COLO829 (cell line): ENCODE data around the gene CMIP.

Experiments used
- DNase-seq: peaks from one replicate; pipeline ENCODE4 v3.0.0; 2012; ENCODE audit warnings: low spot score

Gene CMIP

GRCh38 chr16:81607805-81608522, 163.4 kb downstream of the CMIP start:
- no peak for DNase-seq

GRCh38 chr16:81608523-81609209, 164.1 kb downstream of the CMIP start:
- DNase-seq: no peak

GRCh38 chr16:81609323-81609892, 164.8 kb downstream of the CMIP start:
- DNase-seq: no peak

- no peak for DNase-seq
These were observed 165.7 kb downstream of the CMIP start for GRCh38 chr16:81610144-81610842.

GRCh38 chr16:81610936-81611335, 166.3 kb downstream of the CMIP start:
- no peak for DNase-seq

- no peak for DNase-seq
These were observed 167.1 kb downstream of the CMIP start for GRCh38 chr16:81611721-81612120.

- DNase-seq: no peak
These were observed 167.9 kb downstream of the CMIP start for GRCh38 chr16:81612351-81613163.

GRCh38 chr16:81614171-81614570, 169.6 kb downstream of the CMIP start:
- DNase-seq: no peak

GRCh38 chr16:81614654-81615359, 170.2 kb downstream of the CMIP start:
- DNase-seq: no peak

GRCh38 chr16:81615411-81615810, 170.8 kb downstream of the CMIP start:
- no peak for DNase-seq

GRCh38 chr16:81615833-81616232, 171.2 kb downstream of the CMIP start:
- DNase-seq: no peak

GRCh38 chr16:81616321-81617020, 171.9 kb downstream of the CMIP start:
- no peak for DNase-seq

GRCh38 chr16:81617021-81617346, 172.4 kb downstream of the CMIP start:
- DNase-seq: no peak

- DNase-seq: no peak
These were observed 173.6 kb downstream of the CMIP start for GRCh38 chr16:81618187-81618586.

GRCh38 chr16:81618661-81619060, 174.1 kb downstream of the CMIP start:
- no peak for DNase-seq

- DNase-seq: no peak
These were observed 175.4 kb downstream of the CMIP start for GRCh38 chr16:81620029-81620428.

GRCh38 chr16:81620796-81621195, 176.2 kb downstream of the CMIP start:
- no peak for DNase-seq

GRCh38 chr16:81621496-81621895, 176.9 kb downstream of the CMIP start:
- DNase-seq: no peak

- DNase-seq: peak; percentile 19
These were observed 178.9 kb downstream of the CMIP start for GRCh38 chr16:81623365-81624102.

- no peak for DNase-seq
These were observed 179.8 kb downstream of the CMIP start for GRCh38 chr16:81624403-81624759.
